Skeletal muscle cell (primary cell): ENCODE data around the gene VEGFB.
"Not testable (repeated sequence)": the region's sequence is repeated elsewhere in the genome, so short reads cannot be mapped to it uniquely, and the experiment has no call there.

ENCODE experiments used
- DNase-seq: peaks from one replicate; pipeline ENCODE4 v3.0.0-alpha.2; 2010; ENCODE audit warnings: low read depth
- H3K4me3 ChIP-seq: 2 replicates; pipeline ENCODE4 v1.5.1; 2011; ENCODE audit warnings: low read depth, mild to moderate bottlenecking, control low read depth, low read length, moderate library complexity

Gene VEGFB

DNA sequence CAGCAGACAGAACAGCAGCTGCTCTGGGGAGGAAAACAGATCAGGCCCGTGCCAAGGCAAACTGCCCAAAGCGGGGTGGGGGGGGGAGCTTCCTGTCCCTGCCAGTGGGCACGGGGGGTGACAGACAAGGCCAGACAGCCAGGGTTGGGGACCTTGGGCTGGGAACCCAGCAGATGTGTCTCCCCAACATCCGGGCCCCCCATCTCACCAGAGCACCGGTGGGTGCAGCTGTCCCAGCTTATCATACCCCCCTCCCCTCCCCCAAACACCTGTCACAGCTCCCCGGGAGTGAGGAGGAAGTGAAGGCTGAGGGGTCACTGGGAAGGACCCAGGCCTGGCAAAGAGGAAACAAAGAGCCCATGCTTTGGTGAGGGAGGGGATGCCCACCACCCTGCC lies 11.0 kb downstream of the VEGFB start:
- no peak for DNase-seq
- peak overlapping the region; percentile 91 for H3K4me3 ChIP-seq

DNA sequence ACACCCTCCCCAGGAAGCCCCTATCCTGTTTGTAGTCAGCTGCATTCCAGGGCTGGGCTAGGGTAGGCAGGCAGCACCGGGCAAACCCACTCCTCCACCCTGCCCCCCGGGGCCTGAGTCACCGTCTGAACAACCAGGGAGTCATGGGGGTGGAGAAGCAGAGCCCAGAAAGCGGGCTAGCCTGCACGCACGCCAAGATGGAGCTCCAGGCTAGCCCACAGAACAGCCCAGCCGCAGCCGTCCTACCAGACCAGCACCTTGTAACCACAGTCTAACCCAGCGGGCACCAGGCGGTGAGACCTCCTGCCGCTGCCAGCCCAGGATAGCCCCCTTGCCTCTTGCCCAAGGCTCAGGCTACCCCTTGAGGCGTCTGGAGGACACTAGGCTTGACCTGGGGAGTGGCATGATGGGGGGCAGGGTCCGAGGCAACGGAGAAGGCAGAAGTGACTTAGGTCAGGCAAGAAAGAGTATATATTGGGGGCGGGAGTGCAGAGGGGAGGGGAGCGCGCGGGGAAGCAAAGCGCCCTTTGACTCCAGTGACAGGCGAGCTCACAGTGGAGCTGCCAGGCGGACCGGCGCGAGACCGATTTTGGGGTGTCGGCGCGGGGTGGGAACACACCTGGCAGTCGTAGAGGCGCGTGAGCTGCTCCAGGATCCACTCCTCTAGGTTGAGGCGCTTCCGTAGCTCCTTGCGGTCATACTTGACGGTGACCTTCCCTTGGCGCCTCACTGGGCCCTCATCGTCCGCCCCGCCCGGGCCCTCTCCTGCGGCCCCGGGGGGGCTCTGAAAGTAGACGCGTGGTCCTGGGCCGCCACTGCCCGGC lies 11.6 kb downstream of the VEGFB start:
- H3K4me3 ChIP-seq = peak overlapping the region; percentile 91
- DNase-seq = peak; percentile 81

DNA sequence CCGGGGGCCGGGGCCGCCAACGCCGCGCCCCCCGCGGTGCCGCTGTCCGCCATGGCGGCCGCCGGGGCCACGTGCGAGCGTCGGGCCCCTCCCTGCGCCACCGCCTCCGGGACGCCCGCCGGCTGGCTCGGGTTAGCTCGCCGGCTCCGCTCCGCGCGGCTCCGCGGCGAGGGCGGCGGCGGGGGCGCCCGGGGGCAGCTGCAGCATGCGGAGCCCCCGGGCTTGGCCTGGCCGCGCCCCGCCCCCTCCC lies 12.2 kb downstream of the VEGFB start:
- not testable (repeated sequence) for DNase-seq
- peak overlapping the region; percentile 91 for H3K4me3 ChIP-seq

DNA sequence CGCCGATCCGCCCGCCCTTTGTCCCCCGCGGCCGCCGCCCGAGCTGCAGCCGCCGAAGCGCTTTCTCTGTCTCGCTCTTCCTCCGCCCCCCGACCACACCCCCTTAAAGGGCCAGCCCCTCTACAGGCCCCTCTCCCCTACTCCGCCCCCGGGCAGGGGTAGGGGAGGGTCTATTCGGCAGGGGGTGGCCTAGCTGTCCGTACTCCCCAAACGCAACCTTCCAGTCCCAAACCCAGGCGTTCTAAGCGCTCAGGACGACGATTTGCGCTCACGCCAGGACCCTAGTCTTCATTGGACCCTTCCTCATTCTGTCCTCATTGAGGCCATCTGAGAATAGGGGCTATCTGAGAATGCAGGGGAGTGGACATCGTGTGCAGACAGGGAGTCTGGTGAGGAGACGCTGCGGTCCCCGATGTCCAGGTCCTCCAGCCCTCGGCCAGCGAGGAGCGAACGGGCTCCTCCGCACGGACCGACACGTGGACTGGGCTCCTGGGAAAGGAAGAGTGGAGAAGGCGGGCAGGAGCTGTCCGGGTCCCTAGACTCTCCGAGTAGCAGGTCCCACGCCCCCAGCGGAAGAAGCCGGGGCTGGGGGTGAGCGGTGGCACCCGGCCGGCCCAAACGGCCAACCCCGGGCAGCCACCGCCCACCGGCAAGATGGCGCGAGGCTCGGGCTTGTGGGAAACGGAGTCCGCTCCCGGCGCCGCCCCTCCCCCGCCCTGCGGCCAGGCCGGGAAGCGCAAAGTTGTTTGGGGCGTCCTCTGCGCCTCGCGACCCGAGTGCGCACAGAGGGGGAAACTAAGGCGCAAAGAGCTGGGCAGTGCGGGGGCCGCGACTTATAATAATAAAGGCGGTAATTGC lies 12.7 kb downstream of the VEGFB start, which contains the start of gene PPP1R14B:
Gene PPP1R14B (minus strand): TSS at position 73 of the 858 bp plus-strand sequence. CDS start 270 bp downstream, outside the sequence.
- H3K4me3 ChIP-seq = peak within 1 kb of the TSS; percentile 91
- peak; percentile 51 for DNase-seq

DNA sequence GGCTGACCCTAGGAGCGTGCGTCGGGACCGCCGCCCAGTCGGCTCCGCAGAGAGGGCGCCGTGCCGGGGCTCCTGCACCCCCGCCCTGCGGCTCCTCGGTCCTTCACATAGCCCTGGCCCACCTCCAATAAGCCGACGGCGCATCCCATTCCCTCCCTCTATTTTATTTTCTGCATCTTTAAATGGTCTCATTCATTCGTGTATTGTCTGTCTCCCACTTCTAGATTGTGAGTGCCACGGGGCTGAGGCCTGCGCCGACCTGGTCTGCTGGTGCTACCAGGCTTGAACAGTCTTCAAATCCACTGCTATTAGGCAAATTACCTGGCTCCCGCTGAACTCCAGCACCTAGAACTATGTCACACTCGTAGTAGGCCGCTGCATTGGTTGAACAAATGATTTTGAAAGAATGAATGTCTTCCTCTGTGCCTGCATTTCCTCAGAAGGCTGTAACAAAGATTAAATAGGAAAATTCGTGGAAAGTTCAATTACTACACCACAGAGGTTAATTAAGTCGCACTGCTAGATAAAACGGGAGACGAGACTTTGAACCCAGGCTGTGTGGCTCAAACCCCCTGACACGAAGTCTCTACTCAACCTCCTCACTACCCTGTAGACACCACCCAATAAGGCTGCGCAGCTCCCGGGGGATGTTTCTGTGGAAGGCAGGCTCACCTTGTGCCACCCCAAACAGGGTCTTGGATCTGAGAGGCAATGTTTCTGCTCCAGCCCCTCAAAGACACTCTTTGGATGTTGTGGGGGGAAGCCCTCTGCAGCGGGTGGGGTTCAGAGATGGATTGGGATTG lies 13.5 kb downstream of the VEGFB start:
- H3K4me3 ChIP-seq = peak overlapping the region; percentile 72
- DNase-seq = no peak

DNA sequence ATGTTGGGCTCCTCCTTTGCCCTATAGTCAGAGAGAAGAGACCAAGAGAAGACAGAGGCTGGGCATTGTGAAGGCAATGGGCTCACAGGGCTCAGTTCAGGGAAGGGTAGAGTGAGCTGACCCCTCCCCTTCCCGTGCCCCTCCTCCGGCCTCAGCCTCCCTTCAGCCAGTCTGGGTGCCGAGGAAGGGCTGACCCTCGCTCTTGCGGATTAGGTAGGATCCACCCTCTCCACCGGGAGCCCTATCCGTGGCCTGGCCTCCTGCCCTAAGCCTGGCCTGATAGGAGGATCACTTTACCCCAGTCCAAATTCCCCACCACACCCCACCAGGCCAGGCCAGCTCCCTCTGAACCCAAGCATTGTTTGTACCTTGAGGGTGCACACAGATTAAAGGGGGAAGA lies 14.2 kb downstream of the VEGFB start:
- no peak overlapping the region for H3K4me3 ChIP-seq
- DNase-seq = no peak

DNA sequence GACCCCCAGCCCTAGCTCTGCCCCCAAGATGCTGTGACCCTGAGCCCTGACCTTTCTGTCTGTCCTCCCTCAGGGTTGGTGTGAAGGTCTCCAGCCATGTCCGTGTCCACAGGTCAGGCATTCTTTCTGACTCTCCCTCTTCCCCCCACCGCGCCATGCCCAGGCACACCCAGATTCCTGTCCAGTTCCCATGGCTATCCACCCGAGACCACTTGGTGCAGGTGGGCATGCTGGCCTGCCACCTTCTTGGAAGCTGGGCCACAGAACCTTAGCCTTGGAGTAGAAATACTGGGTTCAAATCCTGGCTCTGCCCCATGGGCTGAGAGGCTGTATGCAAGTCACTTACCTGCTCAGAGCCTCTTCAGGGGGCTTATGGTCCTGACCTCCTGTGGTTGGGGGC lies 14.7 kb downstream of the VEGFB start:
- H3K4me3 ChIP-seq = no peak overlapping the region
- DNase-seq = no peak

DNA sequence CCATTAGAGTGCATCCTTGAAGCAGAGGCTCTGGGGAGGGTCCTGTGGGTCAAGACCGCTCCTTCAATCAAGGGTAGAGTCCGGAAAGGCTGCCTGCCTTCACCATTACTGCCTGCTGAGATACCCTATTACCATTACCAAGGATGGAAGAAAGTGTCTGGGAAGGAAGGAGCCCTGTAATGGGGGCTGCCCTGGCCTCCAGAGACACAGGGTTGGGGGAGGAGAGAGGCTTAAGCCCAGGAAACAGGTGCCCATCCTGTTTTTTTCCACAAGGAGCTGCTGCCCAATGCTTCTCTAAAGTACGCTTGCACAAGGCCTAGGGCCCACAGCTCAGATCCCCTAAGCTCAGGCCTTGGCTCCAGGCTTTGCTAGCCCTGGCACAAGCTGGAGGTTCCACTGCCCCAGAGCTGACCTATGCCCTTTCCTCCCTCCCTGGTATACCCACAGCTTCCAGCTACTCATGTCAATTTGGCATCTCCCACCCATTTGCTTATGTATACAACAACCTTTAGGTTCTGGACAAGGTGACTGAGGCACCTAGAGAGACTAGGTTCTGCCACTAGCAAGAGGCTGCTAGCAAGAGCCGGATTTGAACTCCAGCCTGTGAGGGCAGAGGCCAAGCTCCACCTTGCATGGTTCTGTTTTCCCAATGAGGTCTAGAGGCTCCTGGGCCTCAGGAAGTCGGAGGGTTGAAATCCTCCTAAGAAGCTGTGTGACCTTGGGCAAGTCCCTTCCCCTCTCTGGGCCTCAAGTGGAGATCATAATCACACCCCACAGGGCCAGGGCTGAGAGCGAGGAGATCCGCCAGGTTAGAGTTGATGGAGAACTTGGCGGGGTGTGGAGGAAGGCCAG lies 15.4 kb downstream of the VEGFB start:
- H3K4me3 ChIP-seq = no peak overlapping the region
- no peak for DNase-seq

DNA sequence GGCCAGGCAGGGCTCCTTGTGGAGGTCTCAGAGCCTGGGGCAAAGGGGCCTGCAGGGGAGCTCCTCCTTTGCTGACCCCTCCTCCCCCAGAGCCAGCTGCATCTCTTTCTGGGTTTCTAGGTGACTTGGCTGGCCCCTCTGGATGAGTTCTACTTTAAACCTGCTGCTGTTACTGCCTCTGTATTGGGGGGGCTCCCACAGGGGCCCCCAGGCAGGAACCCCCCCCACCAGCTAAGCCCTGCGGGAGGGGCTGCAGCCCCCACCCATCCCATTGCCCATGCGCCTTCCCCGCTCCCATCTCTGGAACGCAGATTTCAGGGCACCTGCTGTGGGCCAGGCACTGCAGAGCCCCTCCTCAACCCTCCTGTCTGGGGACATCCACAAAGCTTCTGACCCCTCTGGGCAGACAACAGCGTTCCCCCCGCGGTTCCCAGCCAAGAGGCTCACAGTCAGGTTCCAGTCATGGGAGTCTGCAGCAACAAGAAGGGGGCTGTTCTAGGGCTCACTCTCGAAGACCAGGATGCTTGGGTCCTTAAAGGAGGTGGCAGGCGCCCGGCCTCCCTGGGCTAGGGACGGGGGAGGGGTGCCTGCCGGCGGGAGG lies 16.1 kb downstream of the VEGFB start:
- peak overlapping the region; percentile 76 for H3K4me3 ChIP-seq

DNA sequence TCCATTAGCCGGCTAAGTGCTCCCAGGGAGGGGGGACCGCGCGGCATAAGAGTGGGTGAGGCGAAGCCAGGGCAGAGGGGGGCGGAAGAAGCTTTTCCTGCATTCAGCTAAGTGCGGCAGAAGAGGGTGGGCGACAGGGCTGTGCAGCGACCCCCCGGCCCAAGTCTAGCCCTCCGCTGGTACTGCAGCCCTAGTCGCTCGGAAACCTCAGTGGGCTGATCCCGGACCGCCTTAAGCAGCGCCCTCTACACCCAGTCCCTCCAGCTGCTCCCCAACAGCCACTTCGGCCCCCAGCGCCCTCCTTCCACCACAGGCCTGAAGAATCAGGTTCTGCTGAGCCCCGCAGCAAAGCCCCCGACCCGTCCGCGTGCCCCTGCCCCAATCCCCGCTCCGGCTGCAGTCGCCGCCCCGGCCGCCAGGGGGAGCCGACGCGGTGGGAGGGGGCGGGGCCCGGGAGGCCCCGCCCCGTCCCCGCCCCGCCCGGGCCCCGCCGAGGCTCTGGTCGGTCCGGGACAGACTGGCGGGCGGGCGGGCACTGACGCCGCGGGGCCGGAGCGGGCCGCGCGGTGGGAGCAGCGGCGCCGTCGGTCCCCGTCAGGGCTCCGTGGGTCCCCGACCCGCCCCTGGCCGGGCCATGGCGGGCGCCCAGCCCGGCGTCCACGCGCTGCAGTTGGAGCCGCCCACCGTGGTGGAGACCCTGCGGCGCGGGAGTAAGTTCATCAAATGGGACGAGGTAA lies 16.8 kb downstream of the VEGFB start, which contains the start of gene PLCB3:
Gene PLCB3 (plus strand): TSS at position 515 of the 737 bp plus-strand sequence. CDS start 120 bp downstream, at position 635.
- H3K4me3 ChIP-seq = peak within 1 kb of the TSS; percentile 76
- no peak for DNase-seq

More for the DNA sequence above, 16.1 kb downstream of the VEGFB start:
- no peak for DNase-seq

DNA sequence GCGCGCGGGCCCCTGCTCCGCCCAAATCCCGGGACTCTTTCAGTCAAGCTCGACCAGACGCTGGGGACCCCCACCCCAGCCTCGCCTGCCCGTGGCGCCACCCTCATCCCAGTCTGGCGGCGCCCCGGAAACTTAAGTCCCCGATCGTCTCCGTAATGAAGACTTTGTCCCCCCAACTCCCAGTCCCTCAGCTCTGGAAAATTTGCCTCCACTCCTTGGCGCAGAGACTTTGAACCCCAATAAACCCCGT lies 17.3 kb downstream of the VEGFB start:
- no peak for DNase-seq
- H3K4me3 ChIP-seq = peak overlapping the region; percentile 76

DNA sequence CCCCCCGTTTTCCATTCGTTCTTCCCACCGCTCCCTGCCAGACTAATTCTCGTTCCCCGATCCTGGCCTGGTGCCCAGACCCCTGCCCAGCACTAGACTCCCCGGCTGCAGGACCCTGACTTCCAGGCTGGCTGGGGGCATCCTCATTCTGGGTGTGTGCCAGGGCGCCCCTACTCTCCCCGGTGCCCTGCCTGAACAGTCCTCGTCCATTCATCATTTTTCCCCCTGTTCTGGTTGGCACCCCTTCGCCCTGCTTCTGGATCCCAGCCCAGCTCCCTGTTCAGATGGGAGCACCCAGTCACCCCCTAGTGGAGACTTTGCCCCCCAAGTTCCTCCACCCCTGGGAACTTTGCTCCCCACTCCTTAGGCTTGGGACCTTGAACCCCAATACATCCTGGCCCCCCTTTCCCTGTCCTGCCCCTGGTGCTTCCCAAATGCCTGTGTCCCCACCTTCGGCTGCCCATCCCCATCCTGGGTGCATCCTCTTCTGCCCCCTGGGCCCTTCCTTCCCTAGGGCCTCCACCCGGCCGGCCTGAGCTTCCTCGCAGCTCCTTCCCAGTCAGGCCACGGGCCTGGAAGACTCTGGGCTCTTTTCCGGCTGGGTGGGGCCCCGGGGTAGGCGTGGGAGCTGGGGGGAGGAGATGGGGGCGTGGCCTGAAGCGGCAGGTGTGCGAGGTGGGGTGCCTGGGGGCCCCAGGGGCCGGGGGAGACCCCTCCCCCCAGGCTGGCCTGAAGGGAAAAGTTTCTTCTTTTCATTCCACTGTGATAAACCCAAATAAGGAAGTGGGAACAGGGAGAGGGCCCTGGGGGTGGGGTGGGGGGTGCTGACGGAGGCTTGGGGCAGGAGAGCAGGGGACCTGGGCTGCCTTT lies 17.9 kb downstream of the VEGFB start:
- peak overlapping the region; percentile 76 for H3K4me3 ChIP-seq
- DNase-seq = no peak

DNA sequence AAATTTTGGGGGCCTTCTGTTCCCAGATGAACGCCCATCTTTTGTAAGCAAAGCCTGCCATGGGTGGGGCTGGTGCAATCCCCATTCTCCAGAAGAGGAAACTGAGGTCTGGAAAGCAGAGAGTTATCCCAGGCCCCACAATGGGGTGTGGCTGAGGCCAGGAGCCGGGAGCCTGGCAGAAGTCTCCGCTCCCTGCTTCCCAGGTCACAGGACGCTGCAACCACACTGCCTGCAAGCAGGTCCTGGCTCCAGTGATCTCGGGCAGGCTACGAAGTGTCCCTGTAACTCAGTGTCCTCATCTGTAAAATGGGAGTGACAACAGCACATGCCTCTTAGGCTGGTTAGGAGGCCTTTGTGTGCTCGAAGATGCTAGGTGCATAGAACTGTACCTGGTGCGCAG lies 18.7 kb downstream of the VEGFB start:
- H3K4me3 ChIP-seq = peak overlapping the region; percentile 76
- no peak for DNase-seq

DNA sequence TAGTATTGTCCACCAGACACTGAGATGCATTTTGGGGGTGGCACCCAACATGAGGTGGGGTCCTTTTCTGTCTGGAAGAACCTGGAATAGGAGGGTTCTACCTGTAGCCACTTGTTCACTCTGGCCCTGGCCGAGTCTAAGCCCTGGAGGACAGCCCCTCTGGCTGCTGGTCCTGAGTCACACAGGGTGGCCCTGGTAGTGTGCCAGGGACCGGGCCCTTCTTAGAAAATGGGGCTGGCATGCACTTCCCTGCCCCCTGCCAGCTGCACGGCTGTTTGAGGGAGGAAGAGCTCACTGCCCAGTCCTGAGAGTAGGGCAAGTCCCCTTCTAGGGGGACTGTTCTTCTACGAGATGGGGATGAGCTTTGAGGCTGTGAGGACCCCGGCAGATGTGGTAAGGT lies 19.1 kb downstream of the VEGFB start:
- no peak for DNase-seq
- H3K4me3 ChIP-seq = no peak overlapping the region

DNA sequence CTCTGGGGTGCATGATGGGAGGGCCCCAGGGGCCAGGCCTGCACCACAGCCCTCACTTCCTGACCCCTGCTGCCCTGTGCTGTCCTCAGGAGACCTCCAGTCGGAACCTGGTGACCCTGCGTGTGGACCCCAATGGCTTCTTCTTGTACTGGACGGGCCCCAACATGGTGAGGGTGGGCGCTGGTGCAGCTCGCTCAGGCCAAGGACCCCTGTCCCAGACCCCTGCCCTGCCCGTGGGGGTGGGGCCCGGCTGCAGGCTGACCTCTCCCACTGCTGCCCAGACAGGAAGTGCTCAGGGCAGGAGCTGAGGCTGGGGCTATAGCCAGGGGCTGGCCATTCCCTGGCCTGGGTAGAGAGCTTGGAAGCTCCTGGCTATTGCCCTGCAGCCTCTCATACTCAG lies 19.9 kb downstream of the VEGFB start:
- H3K4me3 ChIP-seq = no peak overlapping the region
- DNase-seq = no peak

DNA sequence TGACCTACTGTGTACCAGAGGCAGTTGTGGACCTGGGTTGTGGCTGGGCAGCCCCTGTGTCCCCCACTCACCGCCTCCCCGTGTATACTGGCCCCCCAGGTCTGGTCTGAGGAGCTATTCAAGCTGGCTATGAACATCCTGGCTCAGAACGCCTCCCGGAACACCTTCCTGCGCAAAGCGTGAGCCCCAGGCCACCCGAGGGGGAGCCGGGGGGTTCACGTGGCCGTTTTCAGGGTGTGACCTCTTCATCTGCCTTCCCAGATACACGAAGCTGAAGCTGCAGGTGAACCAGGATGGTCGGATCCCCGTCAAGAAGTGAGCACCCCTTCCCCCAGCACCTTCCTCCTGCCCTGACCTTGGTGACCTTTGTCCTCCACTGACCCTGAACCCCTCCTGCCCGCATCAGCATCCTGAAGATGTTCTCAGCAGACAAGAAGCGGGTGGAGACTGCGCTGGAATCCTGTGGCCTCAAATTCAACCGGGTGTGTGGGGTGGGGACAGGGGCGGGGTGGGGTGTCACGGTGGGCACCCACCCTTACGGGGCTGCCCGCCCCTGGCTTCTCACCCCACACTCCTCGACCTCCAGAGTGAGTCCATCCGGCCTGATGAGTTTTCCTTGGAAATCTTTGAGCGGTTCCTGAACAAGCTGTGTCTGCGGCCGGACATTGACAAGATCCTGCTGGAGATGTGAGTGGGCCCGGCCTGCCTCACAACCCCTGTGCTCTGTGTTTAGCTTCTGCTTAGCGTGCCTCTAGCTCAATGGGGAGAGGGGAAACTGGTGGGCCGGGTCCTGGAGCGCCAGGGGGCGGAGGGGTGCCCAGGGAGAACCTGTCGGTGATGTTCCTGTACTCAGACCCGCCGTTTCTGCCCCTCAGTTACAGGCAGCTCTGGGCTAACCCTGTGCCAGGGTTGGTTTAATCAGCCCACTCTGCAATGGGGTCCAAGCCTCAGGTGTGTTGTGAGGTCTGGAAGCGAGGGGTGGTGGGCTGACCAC lies 21.0 kb downstream of the VEGFB start:
- DNase-seq = no peak
- no peak overlapping the region for H3K4me3 ChIP-seq
